ENCODE measurements around the gene WFDC6. TPM values are rescaled to one million over a fixed set of nuclear protein-coding genes. Genes with fewer than 3 reads are reported as not detected.

WFDC6 gene
- total RNA-seq, 1 donor from 2014 or later = not detected

Small RNA genes lying within 50 kb of the gene (small RNA-seq; reads per million reads assigned to genes)
- gene AL031663.1 (ENCODE audit: low replicate concordance) (not detected), gene HSPD1P21 (ENCODE audit: low replicate concordance) (not detected), gene RNA5SP485 (ENCODE audit: low replicate concordance) (not detected)

Other genes starting within 250 kb of the WFDC6 start
- not detected for gene RBPJL, start 232.6 kb downstream of the WFDC6 start, total RNA-seq
- 0.99 TPM for gene MATN4, start 231.2 kb downstream of the WFDC6 start, total RNA-seq
- 48.8 TPM for gene SDC4, start 191.1 kb downstream of the WFDC6 start, total RNA-seq
- 12.7 TPM for gene SYS1, start 176.3 kb downstream of the WFDC6 start, total RNA-seq
- gene TP53TG5, start 161.2 kb downstream of the WFDC6 start, total RNA-seq = not detected
- 10.3 TPM for gene DBNDD2, start 131.2 kb downstream of the WFDC6 start, total RNA-seq
- 20.9 TPM for gene PIGT, start 123.3 kb downstream of the WFDC6 start, total RNA-seq
- 0.39 TPM for gene WFDC2, start 69.7 kb downstream of the WFDC6 start, total RNA-seq
- not detected for gene SPINT3, start 23.9 kb downstream of the WFDC6 start, total RNA-seq
- gene EPPIN, start 7.9 kb upstream of the WFDC6 start, total RNA-seq = not detected
- gene WFDC8, start 39.8 kb upstream of the WFDC6 start, total RNA-seq = not detected
- gene WFDC10A, start 90.3 kb upstream of the WFDC6 start, total RNA-seq = not detected
- not detected for gene WFDC9, start 91.8 kb upstream of the WFDC6 start, total RNA-seq
- gene WFDC11, start 130.8 kb upstream of the WFDC6 start, total RNA-seq = not detected
- not detected for gene WFDC13, start 162.6 kb upstream of the WFDC6 start, total RNA-seq
- not detected for gene WFDC10B, start 165.5 kb upstream of the WFDC6 start, total RNA-seq
- not detected for gene SPINT4, start 182.9 kb upstream of the WFDC6 start, total RNA-seq

Measured in skin of body (tissue), 2 donors.